Neural cell (in vitro differentiated cells): ENCODE data around the gene FRY. TPM values are rescaled to one million over a fixed set of nuclear protein-coding genes. Genes with fewer than 3 reads are reported as not detected.

Experiments used
- H2AFZ ChIP-seq: fragments of 200-600, 300-800 bp; sonication (generic), shearing (Covaris generic); 2 replicates; pipeline ENCODE4 v1.6.0; 2014; ENCODE audit warnings: low read depth, mild to moderate bottlenecking, antibody characterized with exemption, low read length, moderate library complexity
- H3F3A ChIP-seq: fragments of 200-600 bp; shearing (Covaris generic); 2 replicates; pipeline ENCODE4 v1.6.1; 2016; ENCODE audit warnings: mild to moderate bottlenecking, moderate library complexity, mixed read lengths, antibody characterized with exemption, low read length; ENCODE audit not compliant: insufficient read depth, poor library complexity, severe bottlenecking
- H3K27ac ChIP-seq: fragments of 200-600, 300-800 bp; sonication (generic), shearing (Covaris generic); 2 replicates; pipeline ENCODE4 v1.5.1; 2014; ENCODE audit warnings: mild to moderate bottlenecking, low read length, moderate library complexity
- H3K27me3 ChIP-seq: fragments of 300-800, 200-600 bp; sonication (generic), shearing (Covaris generic); 2 replicates; pipeline ENCODE4 v1.6.0; 2014; ENCODE audit warnings: mild to moderate bottlenecking, low read depth, low read length, moderate library complexity; ENCODE audit not compliant: insufficient read depth
- H3K36me3 ChIP-seq: fragments of 300-800, 200-600 bp; sonication (generic), shearing (Covaris generic); 2 replicates; pipeline ENCODE4 v1.5.1; 2014; ENCODE audit warnings: mild to moderate bottlenecking, antibody characterized with exemption, low read length, moderate library complexity; ENCODE audit not compliant: insufficient read depth
- H3K4me2 ChIP-seq: fragments of 300-800, 200-600 bp; sonication (generic), shearing (Covaris generic); 2 replicates; pipeline ENCODE4 v1.6.0; 2014; ENCODE audit warnings: mild to moderate bottlenecking, low read length
- H3K4me3 ChIP-seq: fragments of 300-800, 200-600 bp; sonication (generic), shearing (Covaris generic); 2 replicates; pipeline ENCODE4 v1.5.1; 2014; ENCODE audit warnings: mild to moderate bottlenecking, low read length, moderate library complexity
- H3K79me2 ChIP-seq: fragments of 200-600 bp; shearing (Covaris generic); replicated peaks from 2 replicates; pipeline ENCODE4 v1.6.0; 2014; ENCODE audit warnings: mild to moderate bottlenecking, low read length, moderate library complexity; ENCODE audit not compliant: insufficient read depth
- H3K9ac ChIP-seq: fragments of 300-800, 200-600 bp; sonication (generic), shearing (Covaris generic); 2 replicates; pipeline ENCODE4 v1.6.1; 2016; ENCODE audit warnings: mild to moderate bottlenecking, low read length, mixed read lengths
- H3K9me2 ChIP-seq: fragments of 200-600 bp; shearing (Covaris generic); 2 replicates; pipeline ENCODE4 v1.6.1; 2016; ENCODE audit warnings: mild to moderate bottlenecking, low read length, mixed read lengths; ENCODE audit not compliant: insufficient read depth
- H3K9me3 ChIP-seq: fragments of 200-600, 300-800 bp; sonication (generic), shearing (Covaris generic); 2 replicates; pipeline ENCODE4 v1.6.1; 2016; ENCODE audit warnings: mild to moderate bottlenecking, mixed run types, low read length, moderate library complexity, mixed read lengths
- H4K20me1 ChIP-seq: fragments of 200-600 bp; shearing (Covaris generic); 2 replicates; pipeline ENCODE4 v1.6.1; 2016; ENCODE audit warnings: mild to moderate bottlenecking, mixed run types; ENCODE audit not compliant: insufficient read depth
- EP300 ChIP-seq: fragments of 450-650 bp; conservative IDR thresholded peaks from 2 replicates; pipeline ENCODE4 v1.6.1; 2014; ENCODE audit warnings: antibody characterized with exemption, mild to moderate bottlenecking, moderate library complexity; ENCODE audit not compliant: poor library complexity, severe bottlenecking
- EZH2 ChIP-seq: fragments of 200-600, 300-800 bp; shearing (Covaris generic), sonication (generic); IDR thresholded peaks from 2 replicates; pipeline ENCODE4 v1.6.1; 2014; ENCODE audit warnings: antibody characterized with exemption, low read length, borderline replicate concordance, mild to moderate bottlenecking; ENCODE audit not compliant: insufficient read depth, poor library complexity, severe bottlenecking
- MXI1 ChIP-seq: fragments of 450-650 bp; conservative IDR thresholded peaks from 2 replicates; pipeline ENCODE4 v1.6.1; 2014; ENCODE audit warnings: antibody characterized with exemption, mild to moderate bottlenecking; ENCODE audit not compliant: poor library complexity, severe bottlenecking
- POLR2AphosphoS5 ChIP-seq: IDR thresholded peaks from 2 replicates; pipeline ENCODE4 v1.6.1; 2012
- RAD21 ChIP-seq: fragments of 450-650 bp; conservative IDR thresholded peaks from 2 replicates; pipeline ENCODE4 v1.6.1; 2014; ENCODE audit warnings: antibody characterized with exemption, mild to moderate bottlenecking, moderate library complexity
- REST ChIP-seq: IDR thresholded peaks from 2 replicates; pipeline ENCODE4 v1.6.1; 2012; ENCODE audit warnings: borderline replicate concordance
- SMC3 ChIP-seq: fragments of 450-650 bp; conservative IDR thresholded peaks from 2 replicates; pipeline ENCODE4 v1.6.1; 2014; ENCODE audit warnings: antibody characterized with exemption, mild to moderate bottlenecking, moderate library complexity; ENCODE audit not compliant: poor library complexity
- TAF1 ChIP-seq: IDR thresholded peaks from 2 replicates; pipeline ENCODE4 v1.6.1; 2012; ENCODE audit warnings: low read depth
- polyA plus RNA-seq: library from polyadenylated mRNA; depleted of rRNA; stranded (reverse); fragments of >200 nt; gene quantifications from 2 replicates; pipeline ENCODE4 v1.2.3, GENCODE V29; 2014
- TF ChIP-seq, protein P1 (sequence below): fragments of 450-650 bp; IDR thresholded peaks from 2 replicates; pipeline ENCODE4 v1.5.1; 2014; ENCODE audit warnings: antibody characterized with exemption, mild to moderate bottlenecking, moderate library complexity; ENCODE audit not compliant: poor library complexity, severe bottlenecking

FRY gene
- polyA plus RNA-seq, 1 donor from 2014 or later: 49.3 TPM

GRCh38 chr13:32203221-32203620 is 171.6 kb downstream of the FRY start:
- H2AFZ ChIP-seq: no peak overlapping the region
- no peaks in the 10 kb centered on the region for H3K9me2 ChIP-seq
- no peak overlapping the region for H3K4me3 ChIP-seq
- H3F3A ChIP-seq: no peaks in the 10 kb centered on the region
- no peak overlapping the region for H3K9ac ChIP-seq
- H4K20me1 ChIP-seq: no peaks in the 10 kb centered on the region
- no peak for TF ChIP-seq MXI1
- TF ChIP-seq REST: no peak
- TF ChIP-seq RAD21: no peak
- no peak for TF ChIP-seq TAF1
- no peak for TF ChIP-seq EZH2
- no peak for TF ChIP-seq SMC3
- TF ChIP-seq POLR2AphosphoS5: no peak
- TF ChIP-seq, protein P1, sequence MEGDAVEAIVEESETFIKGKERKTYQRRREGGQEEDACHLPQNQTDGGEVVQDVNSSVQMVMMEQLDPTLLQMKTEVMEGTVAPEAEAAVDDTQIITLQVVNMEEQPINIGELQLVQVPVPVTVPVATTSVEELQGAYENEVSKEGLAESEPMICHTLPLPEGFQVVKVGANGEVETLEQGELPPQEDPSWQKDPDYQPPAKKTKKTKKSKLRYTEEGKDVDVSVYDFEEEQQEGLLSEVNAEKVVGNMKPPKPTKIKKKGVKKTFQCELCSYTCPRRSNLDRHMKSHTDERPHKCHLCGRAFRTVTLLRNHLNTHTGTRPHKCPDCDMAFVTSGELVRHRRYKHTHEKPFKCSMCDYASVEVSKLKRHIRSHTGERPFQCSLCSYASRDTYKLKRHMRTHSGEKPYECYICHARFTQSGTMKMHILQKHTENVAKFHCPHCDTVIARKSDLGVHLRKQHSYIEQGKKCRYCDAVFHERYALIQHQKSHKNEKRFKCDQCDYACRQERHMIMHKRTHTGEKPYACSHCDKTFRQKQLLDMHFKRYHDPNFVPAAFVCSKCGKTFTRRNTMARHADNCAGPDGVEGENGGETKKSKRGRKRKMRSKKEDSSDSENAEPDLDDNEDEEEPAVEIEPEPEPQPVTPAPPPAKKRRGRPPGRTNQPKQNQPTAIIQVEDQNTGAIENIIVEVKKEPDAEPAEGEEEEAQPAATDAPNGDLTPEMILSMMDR: no peak
- no peak for TF ChIP-seq EP300
- H3K27ac ChIP-seq: no peak overlapping the region
- H3K79me2 ChIP-seq: no peaks in the 10 kb centered on the region
- peaks cover 9% of the 10 kb centered on the region for H3K36me3 ChIP-seq
- no peaks in the 10 kb centered on the region for H3K27me3 ChIP-seq
- H3K9me3 ChIP-seq: no peaks in the 10 kb centered on the region
- no peak overlapping the region for H3K4me2 ChIP-seq

- Histone ChIP-seq H4K20me1 (no peaks in the 10 kb centered on the region), H3K79me2 (no peaks in the 10 kb centered on the region), H3F3A (no peaks in the 10 kb centered on the region), H3K36me3 (peaks cover 9% of the 10 kb centered on the region), H3K9ac (no peak overlapping the region), H3K4me3 (no peak overlapping the region), H2AFZ (no peak overlapping the region), H3K4me2 (no peak overlapping the region), H3K9me2 (no peaks in the 10 kb centered on the region), H3K27ac (no peak overlapping the region), H3K9me3 (no peaks in the 10 kb centered on the region), H3K27me3 (no peaks in the 10 kb centered on the region)
- TF ChIP-seq POLR2AphosphoS5: no peak
- TF ChIP-seq SMC3: no peak
These were observed 172.2 kb downstream of the FRY start for GRCh38 chr13:32203736-32204135.
